Body of pancreas (tissue), 4 donors: ENCODE data around the gene PAQR8. TPM values are rescaled to one million over a fixed set of nuclear protein-coding genes. Genes with fewer than 3 reads are reported as not detected.

ENCODE experiments used
- ATAC-seq: fragments of 150-250 bp; one replicate; pipeline ENCODE4 v1.9.1; 2016
- DNase-seq, 4 donors: peaks; one replicate each; pipeline ENCODE4 v3.0.0-alpha.2; 2019
- H3K27ac ChIP-seq, 4 donors: fragments of 200-600 bp; sonication (generic); 1 replicate in 3 of 4; 2 replicates in 1 of 4; pipeline versions ENCODE4 v1.5.1 to v1.6.1; 2016 to 2019; ENCODE audit warnings: mild to moderate bottlenecking in 1 of 4, mixed read lengths in 1 of 4, moderate library complexity in 1 of 4
- H3K27me3 ChIP-seq, 2 donors: fragments of 200-600 bp; sonication (generic); one replicate each; pipeline ENCODE4 v1.6.0; 2016; ENCODE audit warnings: mild to moderate bottlenecking in 1 of 2
- H3K36me3 ChIP-seq, 2 donors: fragments of 200-600 bp; sonication (generic); replicated peaks in 1 of 2; 2 replicates each; pipeline ENCODE4 v1.5.1; 2016; ENCODE audit warnings: low read depth in 2 of 2; ENCODE audit not compliant: insufficient read depth in 1 of 2
- H3K4me1 ChIP-seq: fragments of 200-600 bp; sonication (generic); one replicate; pipeline ENCODE4 v1.6.0; 2016
- H3K4me3 ChIP-seq, 2 donors: fragments of 200-600 bp; sonication (generic); 1 replicate in 1 of 2; 2 replicates in 1 of 2; pipeline ENCODE4 v1.5.1; 2016 to 2019
- H3K9me3 ChIP-seq, 3 donors: fragments of 200-600 bp; sonication (generic); 1 replicate in 2 of 3; 2 replicates in 1 of 3; pipeline ENCODE4 v1.5.1; 2016
- CTCF ChIP-seq, 7 experiments: fragments of 450-650 bp in 4 of 7; fragments of 200-600 bp in 3 of 7; sonication (generic) in 3 of 7; IDR thresholded peaks; one replicate each; pipeline ENCODE4 v1.5.1; 2016 to 2019; ENCODE audit warnings: antibody characterized with exemption in 7 of 7
- POLR2A ChIP-seq, 3 donors: fragments of 450-650 bp; IDR thresholded peaks; one replicate each; pipeline ENCODE4 v1.6.1; 2016; ENCODE audit warnings: antibody characterized with exemption in 3 of 3, mild to moderate bottlenecking in 2 of 3
- WGBS, 2 donors: methylation state at CpG; one replicate each; pipeline ENCODE4 v1.1.5; 2017; 5-methylcytosine and 5-hydroxymethylcytosine counted together
- intact Hi-C: fragments of 100-400 bp; cut with DNase I; formaldehyde crosslinking; loops from one replicate; pipeline ENCODE4 v1.15.1; 2023
- total RNA-seq, 2 donors: library from RNA; depleted of rRNA; stranded (reverse); fragments of >200 nt; gene quantifications; one replicate each; pipeline ENCODE4 v1.1.0, GENCODE V29; 2016

Gene PAQR8, protein sequence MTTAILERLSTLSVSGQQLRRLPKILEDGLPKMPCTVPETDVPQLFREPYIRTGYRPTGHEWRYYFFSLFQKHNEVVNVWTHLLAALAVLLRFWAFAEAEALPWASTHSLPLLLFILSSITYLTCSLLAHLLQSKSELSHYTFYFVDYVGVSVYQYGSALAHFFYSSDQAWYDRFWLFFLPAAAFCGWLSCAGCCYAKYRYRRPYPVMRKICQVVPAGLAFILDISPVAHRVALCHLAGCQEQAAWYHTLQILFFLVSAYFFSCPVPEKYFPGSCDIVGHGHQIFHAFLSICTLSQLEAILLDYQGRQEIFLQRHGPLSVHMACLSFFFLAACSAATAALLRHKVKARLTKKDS
- total RNA-seq: 1 to 10 TPM; 4.0 to 4.9 TPM

DNA sequence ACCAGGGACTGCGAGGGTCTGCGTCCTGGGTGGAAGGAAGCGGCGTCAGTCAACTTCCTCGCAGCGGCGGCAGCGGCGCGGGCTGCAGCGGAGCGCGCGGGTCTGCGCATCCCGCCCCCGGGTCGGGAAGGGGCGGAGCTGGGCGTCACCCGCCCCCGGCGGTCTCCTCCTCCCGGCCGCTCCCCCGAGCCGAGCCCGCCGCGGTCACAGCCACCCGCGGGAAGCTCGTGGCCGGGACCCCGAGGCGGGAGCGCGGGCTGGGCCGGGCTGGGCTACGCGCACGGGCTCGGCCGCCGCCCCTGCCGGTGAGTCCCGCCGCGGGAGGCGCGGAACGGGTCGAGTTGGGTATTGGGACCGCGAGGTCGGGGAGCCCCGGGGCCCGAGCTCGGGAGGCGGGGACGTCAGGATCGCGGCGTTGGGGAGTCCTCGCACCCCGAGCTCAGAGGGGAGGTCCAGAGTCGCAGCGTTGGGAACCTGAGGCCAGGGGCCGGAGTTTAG, at the start of gene PAQR8:
PAQR8 (plus strand) TSS at position 207 of the 498 bp plus-strand sequence. CDS start 41,063 bp downstream, outside the sequence.
- Histone ChIP-seq H3K4me1 (peaks cover 10% of the 10 kb centered on the region), H3K27me3 (no peaks in the 10 kb centered on the region), H3K4me3 (peak within 1 kb of the TSS; percentile 38 to 66), H3K27ac (peak within 1 kb of the TSS in 3 of 4 donors; percentile 56 to 67 (median 59)), H3K36me3 (no peaks in the 10 kb centered on the region), H3K9me3 (no peaks in the 10 kb centered on the region)
- 0 to 1% methylated on average over 22 to 64 of the region's 69 CpGs for WGBS, 2 donors
- ATAC-seq (peak; percentile 87), DNase-seq (peak; percentile 55 to 67 (median 62))
- intact Hi-C loops: no loop called here
- TF ChIP-seq POLR2A (IDR thresholded peaks at IDR 0.05) (peak; percentile 22 to 54 (median 34)), CTCF (IDR thresholded peaks at IDR 0.05) (peak in 1 of 7 experiments; percentile 20)

- ATAC-seq (no peak), DNase-seq (no peak)
- Histone ChIP-seq H3K27me3 (no peaks in the 10 kb centered on the region), H3K4me1 (no peaks in the 10 kb centered on the region), H3K9me3 (no peaks in the 10 kb centered on the region), H3K4me3 (no peak overlapping the region), H3K36me3 (no peaks in the 10 kb centered on the region), H3K27ac (no peak overlapping the region)
- intact Hi-C loops: no loop called here
- TF ChIP-seq CTCF (IDR thresholded peaks at IDR 0.05) (no peak), POLR2A (IDR thresholded peaks at IDR 0.05) (no peak)
- WGBS, 2 donors: 67 to 70% methylated on average over 2 of the region's 2 CpGs
Measured at GRCh38 chr6:52312461-52312860, 49.5 kb upstream of the PAQR8 start.

GRCh38 chr6:52314752-52315151, 47.2 kb upstream of the PAQR8 start:
- Histone ChIP-seq H3K27me3 (no peaks in the 10 kb centered on the region), H3K4me3 (no peak overlapping the region), H3K9me3 (no peaks in the 10 kb centered on the region), H3K36me3 (no peaks in the 10 kb centered on the region), H3K27ac (no peak overlapping the region), H3K4me1 (no peaks in the 10 kb centered on the region)
- intact Hi-C loops: no loop called here
- DNase-seq (no peak), ATAC-seq (no peak)
- TF ChIP-seq POLR2A (IDR thresholded peaks at IDR 0.05): no peak
- TF ChIP-seq CTCF (IDR thresholded peaks at IDR 0.05): no peak
- WGBS, 2 donors: 83 to 85% methylated on average over 2 of the region's 2 CpGs

GRCh38 chr6:52317211-52317610, 44.7 kb upstream of the PAQR8 start:
- DNase-seq (no peak), ATAC-seq (no peak)
- no peaks in the 10 kb centered on the region for H3K4me1 ChIP-seq
- intact Hi-C loops: no loop called here
- 59 to 86% methylated on average over 1 of the region's 1 CpG for WGBS, 2 donors
- H3K27me3 ChIP-seq: no peaks in the 10 kb centered on the region
- H3K27ac ChIP-seq: no peak overlapping the region
- no peak overlapping the region for H3K4me3 ChIP-seq
- no peak for TF ChIP-seq POLR2A (IDR thresholded peaks at IDR 0.05)
- TF ChIP-seq CTCF (IDR thresholded peaks at IDR 0.05): no peak
- no peaks in the 10 kb centered on the region for H3K36me3 ChIP-seq
- no peaks in the 10 kb centered on the region for H3K9me3 ChIP-seq
